Measurements from ENCODE around the gene SSBP3.

Gene SSBP3

DNA sequence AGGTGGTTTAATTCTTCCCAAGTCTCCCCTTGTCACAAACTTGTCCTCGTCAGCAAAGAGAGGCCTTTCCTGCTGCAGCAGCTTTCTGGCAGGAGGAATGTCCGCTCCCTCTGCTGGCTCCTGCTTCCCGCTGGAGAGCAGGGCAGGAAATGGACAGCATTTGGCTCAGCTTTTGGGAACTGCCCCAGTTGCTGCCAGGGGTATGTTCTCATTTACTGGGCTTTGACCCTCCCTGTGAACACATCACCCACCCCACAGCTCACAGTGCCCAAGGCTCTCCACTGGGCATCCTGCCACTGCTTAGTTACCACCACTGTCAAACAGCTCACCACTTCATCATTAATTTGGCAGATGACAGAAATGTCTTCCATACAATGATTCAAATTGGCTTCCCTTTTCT is 130.8 kb downstream of the SSBP3 start:
- TF ChIP-seq, protein P1, sequence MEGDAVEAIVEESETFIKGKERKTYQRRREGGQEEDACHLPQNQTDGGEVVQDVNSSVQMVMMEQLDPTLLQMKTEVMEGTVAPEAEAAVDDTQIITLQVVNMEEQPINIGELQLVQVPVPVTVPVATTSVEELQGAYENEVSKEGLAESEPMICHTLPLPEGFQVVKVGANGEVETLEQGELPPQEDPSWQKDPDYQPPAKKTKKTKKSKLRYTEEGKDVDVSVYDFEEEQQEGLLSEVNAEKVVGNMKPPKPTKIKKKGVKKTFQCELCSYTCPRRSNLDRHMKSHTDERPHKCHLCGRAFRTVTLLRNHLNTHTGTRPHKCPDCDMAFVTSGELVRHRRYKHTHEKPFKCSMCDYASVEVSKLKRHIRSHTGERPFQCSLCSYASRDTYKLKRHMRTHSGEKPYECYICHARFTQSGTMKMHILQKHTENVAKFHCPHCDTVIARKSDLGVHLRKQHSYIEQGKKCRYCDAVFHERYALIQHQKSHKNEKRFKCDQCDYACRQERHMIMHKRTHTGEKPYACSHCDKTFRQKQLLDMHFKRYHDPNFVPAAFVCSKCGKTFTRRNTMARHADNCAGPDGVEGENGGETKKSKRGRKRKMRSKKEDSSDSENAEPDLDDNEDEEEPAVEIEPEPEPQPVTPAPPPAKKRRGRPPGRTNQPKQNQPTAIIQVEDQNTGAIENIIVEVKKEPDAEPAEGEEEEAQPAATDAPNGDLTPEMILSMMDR (IDR thresholded peaks at IDR 0.05; ENCODE audit: control insufficient read depth, insufficient read depth, low read depth, low read length, missing control alignments) = no peak
- no peak for DNase-seq (ENCODE audit: low read depth)
- no peak overlapping the region for H3K4me3 ChIP-seq (ENCODE audit: control insufficient read depth, low read depth, low read length)

DNA sequence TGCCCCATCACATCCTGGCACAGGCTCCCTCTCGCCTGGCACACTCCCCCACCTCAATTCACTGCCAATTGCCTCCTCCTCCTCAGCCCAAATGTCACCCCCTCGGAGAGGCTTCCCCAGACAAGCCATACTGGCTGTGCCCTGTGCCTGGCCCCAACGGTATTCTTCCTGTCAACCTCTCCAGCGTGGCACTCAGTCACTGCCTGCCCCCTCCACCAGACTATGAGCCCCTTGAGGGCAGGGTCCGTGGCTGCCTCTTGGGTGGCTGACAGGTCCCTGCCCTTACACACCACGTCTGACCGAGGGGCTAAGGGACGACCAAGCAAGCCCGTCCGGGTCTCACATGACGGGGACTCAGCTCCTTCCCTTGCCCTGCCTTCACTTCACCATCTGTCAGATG is 131.3 kb downstream of the SSBP3 start:
- H3K4me3 ChIP-seq (ENCODE audit: control insufficient read depth, low read depth, low read length) = no peak overlapping the region
- TF ChIP-seq, protein P1 (IDR thresholded peaks at IDR 0.05; ENCODE audit: control insufficient read depth, insufficient read depth, low read depth, low read length, missing control alignments) = no peak
- DNase-seq (ENCODE audit: low read depth) = no peak

DNA sequence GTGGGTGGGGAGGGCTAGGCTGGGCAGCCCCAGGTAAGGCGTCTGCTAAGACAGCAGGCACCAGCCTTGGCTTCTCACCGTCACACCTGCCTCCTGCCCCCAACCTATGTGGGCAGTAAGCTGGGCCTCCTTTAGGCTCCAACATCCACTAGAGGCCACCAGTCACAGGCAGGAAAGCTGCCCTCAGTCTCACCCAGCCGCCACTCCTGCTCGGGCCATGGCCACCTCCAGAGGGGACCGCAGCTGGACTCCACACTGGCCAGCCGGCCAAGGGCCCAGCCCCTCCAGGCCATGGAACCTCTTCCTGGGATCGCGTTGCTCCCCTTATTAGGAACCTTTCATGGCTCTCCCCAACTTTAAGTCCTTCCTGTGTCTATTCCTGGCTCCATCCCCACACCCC is 131.7 kb downstream of the SSBP3 start:
- TF ChIP-seq, protein P1 (IDR thresholded peaks at IDR 0.05; ENCODE audit: control insufficient read depth, insufficient read depth, low read depth, low read length, missing control alignments) = no peak
- no peak for DNase-seq (ENCODE audit: low read depth)
- no peak overlapping the region for H3K4me3 ChIP-seq (ENCODE audit: control insufficient read depth, low read depth, low read length)

DNA sequence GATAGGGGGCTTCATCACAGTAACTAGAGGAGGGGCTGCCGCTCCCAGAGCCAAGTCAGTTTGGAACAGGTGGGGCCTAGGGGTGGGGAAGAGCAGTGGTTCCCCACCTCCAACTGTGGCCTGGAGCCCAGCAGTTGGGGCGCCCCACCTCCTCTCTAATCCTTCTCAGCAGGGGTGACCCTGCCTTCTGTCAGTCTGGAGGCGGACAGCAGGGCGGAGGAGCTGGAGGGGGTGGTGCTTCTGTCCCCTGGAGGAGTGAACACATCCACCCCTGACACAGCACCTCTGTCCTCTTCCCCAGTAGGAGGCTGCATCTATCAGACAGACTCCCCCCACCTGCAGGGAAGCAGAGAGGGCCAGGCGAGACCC is 132.4 kb downstream of the SSBP3 start:
- TF ChIP-seq, protein P1 (IDR thresholded peaks at IDR 0.05; ENCODE audit: control insufficient read depth, insufficient read depth, low read depth, low read length, missing control alignments) = no peak
- DNase-seq (ENCODE audit: low read depth) = no peak
- H3K4me3 ChIP-seq (ENCODE audit: control insufficient read depth, low read depth, low read length) = no peak overlapping the region

DNA sequence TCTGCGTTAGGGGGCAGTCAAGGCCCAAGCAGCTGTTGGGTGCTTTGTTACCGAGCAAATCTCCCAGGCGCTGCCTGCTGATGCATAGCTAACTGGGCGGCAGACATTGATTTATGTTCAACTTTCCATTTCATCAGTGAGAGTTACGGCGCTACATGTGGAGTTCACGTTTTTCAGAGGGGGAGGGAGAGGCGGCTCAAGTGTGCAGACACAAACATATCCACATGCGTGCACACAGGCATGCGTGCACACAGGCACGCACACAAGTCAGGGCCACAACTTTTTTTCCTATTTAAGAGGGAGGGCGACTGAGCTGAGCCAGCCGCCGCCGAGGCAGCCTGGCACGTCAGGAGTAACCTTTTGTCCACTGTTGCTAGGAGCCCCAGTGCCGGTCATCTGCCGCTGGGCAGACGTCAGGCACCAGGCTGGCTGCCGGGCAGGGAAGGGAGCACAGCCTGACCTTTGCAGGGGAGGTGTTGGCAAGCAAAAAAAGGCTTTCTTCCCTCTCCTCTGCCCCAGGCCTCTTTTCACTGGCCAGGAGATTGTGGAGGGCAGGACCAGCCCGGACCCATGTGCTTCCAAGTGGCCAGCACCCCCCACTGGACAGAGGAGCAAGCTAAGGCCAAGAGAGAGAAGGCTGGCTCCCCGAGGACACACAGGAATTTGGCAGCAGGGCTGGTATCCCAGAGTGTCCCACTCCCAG is 133.0 kb downstream of the SSBP3 start:
- TF ChIP-seq, protein P1 (IDR thresholded peaks at IDR 0.05; ENCODE audit: control insufficient read depth, insufficient read depth, low read depth, low read length, missing control alignments) = peak; percentile 31
- DNase-seq (ENCODE audit: low read depth) = no peak
- H3K4me3 ChIP-seq (ENCODE audit: control insufficient read depth, low read depth, low read length) = no peak overlapping the region

DNA sequence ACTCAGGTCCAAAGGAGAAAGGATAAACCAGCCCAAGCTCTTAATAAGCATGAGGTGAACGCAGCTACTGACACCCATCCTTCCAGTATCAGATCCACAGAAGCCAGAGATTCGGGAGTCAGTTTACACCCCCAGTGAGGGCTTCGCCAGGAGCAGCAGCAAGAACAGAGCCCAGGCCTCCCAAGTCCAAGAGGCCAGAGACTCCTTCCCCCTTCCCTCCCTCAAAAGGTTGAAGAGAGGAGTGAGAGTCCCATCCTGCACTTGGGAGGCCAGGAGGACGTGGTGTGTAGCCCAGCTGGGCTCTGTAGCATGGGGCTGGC is 133.5 kb downstream of the SSBP3 start:
- TF ChIP-seq, protein P1 (IDR thresholded peaks at IDR 0.05; ENCODE audit: control insufficient read depth, insufficient read depth, low read depth, low read length, missing control alignments) = peak; percentile 45
- H3K4me3 ChIP-seq (ENCODE audit: control insufficient read depth, low read depth, low read length) = no peak overlapping the region
- DNase-seq (ENCODE audit: low read depth) = no peak

DNA sequence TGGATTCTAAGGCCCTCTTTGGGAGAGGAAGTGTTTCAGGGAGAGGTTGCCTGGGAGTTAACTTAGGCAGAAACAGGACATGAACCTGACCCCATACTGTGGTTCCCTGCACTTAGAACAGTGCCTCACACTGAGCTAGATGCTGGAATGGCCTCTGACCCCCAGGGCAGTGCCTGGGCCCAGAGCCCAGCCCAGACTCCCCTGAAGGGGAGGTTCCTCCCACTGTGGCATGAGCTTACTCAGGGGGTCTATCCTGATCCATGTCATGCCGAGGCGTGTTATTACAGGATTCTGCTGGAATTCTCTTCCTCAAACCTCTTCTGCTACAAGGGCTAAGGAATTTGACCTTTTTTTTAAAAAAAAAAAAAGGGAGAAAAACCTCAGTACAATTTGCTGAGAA is 134.1 kb downstream of the SSBP3 start:
- DNase-seq (ENCODE audit: low read depth) = no peak
- TF ChIP-seq, protein P1 (IDR thresholded peaks at IDR 0.05; ENCODE audit: control insufficient read depth, insufficient read depth, low read depth, low read length, missing control alignments) = no peak
- H3K4me3 ChIP-seq (ENCODE audit: control insufficient read depth, low read depth, low read length) = no peak overlapping the region
